KOPT-K1 (cell line): ENCODE measurements around the gene HECTD1.
"Not testable (repeated sequence)": the region's sequence is repeated elsewhere in the genome, so short reads cannot be mapped to it uniquely, and the experiment has no call there.

Experiments
- H3K27ac ChIP-seq: fragments of 200-600 bp; sonication (generic); 2 replicates; pipeline ENCODE4 v1.5.1; 2016; ENCODE audit warnings: antibody characterized with exemption, mild to moderate bottlenecking, low read depth, low read length; ENCODE audit not compliant: poor library complexity, severe bottlenecking
- H3K36me3 ChIP-seq: fragments of 200-600 bp; sonication (generic); 2 replicates; pipeline ENCODE4 v1.5.1; 2017; ENCODE audit warnings: antibody characterized with exemption, mild to moderate bottlenecking, low read length, moderate library complexity; ENCODE audit not compliant: insufficient read depth
- H3K9me3 ChIP-seq: fragments of 200-600 bp; sonication (generic); 2 replicates; pipeline ENCODE4 v1.5.1; 2017; ENCODE audit warnings: antibody characterized with exemption, low read length, mild to moderate bottlenecking; ENCODE audit not compliant: insufficient read depth, poor library complexity, severe bottlenecking

Gene HECTD1

GRCh38 chr14:31122098-31122611, 85.4 kb downstream of the HECTD1 start:
- Histone ChIP-seq H3K36me3 (peaks cover 88% of the 10 kb centered on the region), H3K9me3 (no peaks in the 10 kb centered on the region), H3K27ac (no peak overlapping the region)

DNA sequence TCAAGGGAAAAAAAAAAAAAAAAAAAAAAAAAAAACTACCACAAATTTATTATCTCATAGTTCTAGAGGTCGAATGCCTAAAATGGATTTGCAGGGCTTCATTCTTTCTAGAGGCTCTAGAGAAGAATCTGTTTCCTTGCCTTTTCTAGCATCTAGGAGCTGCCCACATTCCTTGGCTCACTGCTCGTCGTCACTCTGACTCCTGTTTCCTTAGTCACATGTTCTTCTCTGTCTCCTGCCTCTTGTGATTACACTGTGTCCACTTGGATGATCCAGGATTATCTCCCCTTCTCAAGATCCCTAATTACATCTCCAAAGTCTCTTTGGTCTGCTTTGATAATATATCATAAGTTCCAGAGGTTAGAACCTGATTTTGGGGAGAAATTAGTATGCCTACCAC, 88.7 kb downstream of the HECTD1 start:
- peaks cover 100% of the 10 kb centered on the region for H3K36me3 ChIP-seq
- H3K27ac ChIP-seq = no peak overlapping the region
- H3K9me3 ChIP-seq = no peaks in the 10 kb centered on the region

DNA sequence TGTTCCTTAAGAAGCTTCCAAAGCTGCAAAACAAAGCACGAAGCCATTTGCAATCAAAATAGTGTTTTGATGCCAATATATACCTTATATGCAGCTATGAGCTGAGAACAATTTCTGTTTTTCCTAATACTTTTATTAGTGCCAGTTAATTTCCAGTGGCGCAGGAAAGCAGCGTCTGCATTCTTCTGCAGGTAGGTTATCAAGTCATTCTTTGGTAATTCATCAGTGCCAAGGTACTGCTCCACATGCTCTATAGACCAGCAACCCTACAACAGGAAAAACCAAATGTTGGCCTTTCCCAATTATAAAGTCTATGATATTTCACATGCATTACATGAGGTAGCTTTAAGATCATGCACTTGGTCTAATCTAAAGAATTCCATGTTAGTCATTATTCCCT, 93.8 kb downstream of the HECTD1 start:
- Histone ChIP-seq H3K36me3 (peaks cover 100% of the 10 kb centered on the region), H3K9me3 (no peaks in the 10 kb centered on the region), H3K27ac (no peak overlapping the region)

- Histone ChIP-seq H3K9me3 (no peaks in the 10 kb centered on the region), H3K36me3 (peaks cover 100% of the 10 kb centered on the region), H3K27ac (no peak overlapping the region)
Measured at GRCh38 chr14:31110872-31111271, 96.7 kb downstream of the HECTD1 start.

GRCh38 chr14:31109257-31109656, 98.3 kb downstream of the HECTD1 start:
- Histone ChIP-seq H3K36me3 (peaks cover 100% of the 10 kb centered on the region), H3K27ac (no peak overlapping the region), H3K9me3 (no peaks in the 10 kb centered on the region)

DNA sequence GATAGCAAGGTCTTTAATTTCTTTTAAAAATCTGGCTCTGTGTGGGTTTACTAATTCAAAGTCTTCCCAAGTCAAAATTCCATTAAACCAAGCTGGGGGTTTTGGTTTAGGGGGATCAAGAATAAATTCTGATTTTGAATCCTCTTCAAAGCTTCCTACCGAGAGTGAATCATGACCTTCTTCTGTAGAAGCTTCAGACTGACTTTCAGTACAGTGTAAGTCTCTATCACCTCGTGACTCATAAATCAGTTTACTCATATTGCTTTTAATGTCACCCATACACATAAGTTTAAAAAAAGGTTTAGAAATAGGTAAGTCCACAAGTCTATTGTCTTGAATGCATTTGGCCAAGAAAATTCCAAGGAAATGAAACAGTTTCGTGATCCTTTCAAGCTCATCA, 100.8 kb downstream of the HECTD1 start:
- Histone ChIP-seq H3K9me3 (no peaks in the 10 kb centered on the region), H3K36me3 (peaks cover 100% of the 10 kb centered on the region), H3K27ac (no peak overlapping the region)

GRCh38 chr14:31097081-31097480, 110.5 kb downstream of the HECTD1 start:
- H3K36me3 ChIP-seq = peaks cover 57% of the 10 kb centered on the region
- no peaks in the 10 kb centered on the region for H3K9me3 ChIP-seq
- H3K27ac ChIP-seq = no peak overlapping the region

GRCh38 chr14:31096255-31096654, 111.3 kb downstream of the HECTD1 start:
- Histone ChIP-seq H3K9me3 (no peaks in the 10 kb centered on the region), H3K27ac (no peak overlapping the region), H3K36me3 (peaks cover 48% of the 10 kb centered on the region)

- not testable (repeated sequence) for H3K27ac ChIP-seq, H3K9me3 ChIP-seq
- H3K36me3 ChIP-seq = peaks cover 44% of the 10 kb centered on the region
Measured at GRCh38 chr14:31095817-31096216, 111.8 kb downstream of the HECTD1 start.

DNA sequence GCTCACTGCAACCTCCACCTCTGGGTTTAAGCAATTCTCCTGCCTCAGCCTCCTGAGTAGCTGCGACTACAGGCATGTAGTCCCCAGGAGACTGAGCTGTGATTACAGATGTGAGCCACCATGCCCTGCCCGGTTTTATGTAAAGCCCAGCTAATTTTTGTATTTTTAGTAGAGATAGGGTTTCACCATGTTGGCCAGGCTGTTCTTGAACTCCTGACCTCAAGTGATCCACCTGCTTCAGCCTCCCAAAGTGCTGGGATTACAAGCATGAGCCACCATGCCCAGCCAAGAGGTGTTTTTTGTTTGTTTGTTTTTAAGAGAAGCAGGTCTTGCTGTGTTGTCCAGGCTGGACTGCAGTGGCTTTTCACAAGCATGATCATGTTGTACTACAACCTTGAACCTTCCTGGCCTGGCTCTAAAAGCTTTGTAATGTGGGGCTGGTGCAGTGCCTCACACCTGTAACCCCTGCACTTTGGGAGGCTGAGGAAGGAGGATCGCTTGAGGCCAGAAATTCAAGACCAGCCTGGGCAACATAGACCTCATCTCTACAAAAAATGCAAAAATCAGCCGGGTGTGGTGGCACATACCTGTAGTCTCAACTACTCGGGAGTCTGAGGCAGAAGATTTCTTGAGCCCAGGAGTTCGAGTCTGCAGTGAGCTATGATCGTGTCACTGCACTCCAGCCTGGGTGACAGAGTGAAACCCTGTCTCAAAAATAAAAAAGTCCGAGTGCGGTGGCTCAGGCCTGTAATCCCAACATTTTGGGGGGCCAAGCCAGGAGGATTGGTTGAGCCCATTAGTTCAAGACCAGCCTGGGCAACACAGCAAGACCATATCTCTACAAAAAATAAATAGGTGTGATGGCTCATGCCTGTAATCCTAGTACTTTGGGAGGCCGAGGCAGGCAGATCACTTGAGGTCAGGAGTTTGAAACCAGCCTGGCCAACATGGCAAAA, 113.4 kb downstream of the HECTD1 start:
- not testable (repeated sequence) for H3K9me3 ChIP-seq, H3K27ac ChIP-seq
- H3K36me3 ChIP-seq = peaks cover 27% of the 10 kb centered on the region

DNA sequence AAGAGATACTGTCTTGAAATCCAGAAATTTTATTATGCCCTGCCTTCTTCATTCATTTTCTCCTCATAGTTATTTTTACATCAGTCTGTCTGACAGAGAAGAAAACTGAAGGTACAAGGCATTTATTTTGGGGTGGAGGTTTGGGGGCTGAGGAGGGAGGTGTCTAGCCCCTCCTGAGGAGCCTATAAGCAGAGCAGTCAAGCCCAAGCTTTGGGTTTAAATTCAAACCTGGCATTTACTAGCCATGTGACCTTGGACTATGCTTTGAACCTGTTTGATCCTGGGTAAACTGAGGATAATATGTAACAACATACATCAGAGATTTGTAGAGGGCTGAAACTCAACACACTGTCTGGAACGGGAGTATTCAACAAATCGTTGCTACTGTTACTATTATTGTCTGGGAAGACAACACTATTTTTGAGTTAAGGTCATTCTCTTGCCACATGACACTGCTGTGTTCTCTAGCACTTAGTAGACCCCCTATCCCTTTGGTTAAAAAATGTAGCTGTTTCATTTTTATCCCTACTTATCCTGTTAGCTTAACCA, 115.4 kb downstream of the HECTD1 start:
- Histone ChIP-seq H3K36me3 (peaks cover 10% of the 10 kb centered on the region; the same call in 1 of the 2 replicates), H3K27ac (no peak overlapping the region), H3K9me3 (no peaks in the 10 kb centered on the region)

DNA sequence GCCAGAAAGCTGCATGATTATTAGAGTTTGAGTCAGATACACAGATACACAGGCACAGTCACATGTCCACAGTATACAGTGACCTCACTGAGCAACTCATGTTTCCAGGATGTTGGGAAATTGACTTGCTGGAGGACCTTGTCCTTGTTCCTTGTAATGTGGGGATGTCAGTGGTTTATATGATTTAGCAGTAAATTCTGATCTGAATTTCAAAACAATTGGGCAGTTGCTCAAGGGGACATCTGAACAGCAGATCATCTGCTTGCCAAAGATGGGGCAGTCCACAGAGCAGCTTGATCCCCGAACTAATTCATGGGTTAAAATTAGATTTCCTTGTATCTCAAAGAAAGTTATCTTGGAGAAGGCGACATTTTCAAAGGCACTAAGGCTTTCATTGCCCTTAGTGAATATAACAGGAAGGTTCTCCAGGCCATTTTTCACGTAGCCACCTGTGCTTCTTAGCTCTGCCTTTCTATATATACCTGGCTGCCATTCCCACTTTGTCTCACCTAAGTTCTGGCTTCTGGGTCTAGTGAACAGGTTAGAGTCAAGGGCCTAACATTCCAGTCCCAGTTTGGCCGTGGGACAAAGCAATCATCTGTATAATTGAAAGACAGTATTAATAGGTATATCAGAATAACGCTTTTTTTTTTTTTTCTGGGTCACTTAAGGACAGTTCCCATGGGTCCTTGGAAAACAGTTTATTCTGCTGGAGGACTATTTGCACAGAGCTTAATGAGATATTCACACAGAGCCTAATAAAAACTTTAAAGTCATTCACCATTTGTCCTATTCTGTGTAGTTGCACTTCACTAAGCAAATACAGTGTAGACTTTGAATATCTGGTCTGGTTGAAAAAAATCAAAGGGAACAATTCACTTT, 116.5 kb downstream of the HECTD1 start:
- Histone ChIP-seq H3K27ac (no peak overlapping the region), H3K9me3 (no peaks in the 10 kb centered on the region), H3K36me3 (no peaks in the 10 kb centered on the region)

GRCh38 chr14:31086466-31086865, 121.1 kb downstream of the HECTD1 start:
- not testable (repeated sequence) for H3K9me3 ChIP-seq, H3K27ac ChIP-seq, H3K36me3 ChIP-seq

GRCh38 chr14:31085027-31085426, 122.6 kb downstream of the HECTD1 start:
- Histone ChIP-seq H3K9me3 (no peaks in the 10 kb centered on the region), H3K36me3 (peaks cover 15% of the 10 kb centered on the region; the same call in 1 of the 2 replicates), H3K27ac (no peak overlapping the region)

DNA sequence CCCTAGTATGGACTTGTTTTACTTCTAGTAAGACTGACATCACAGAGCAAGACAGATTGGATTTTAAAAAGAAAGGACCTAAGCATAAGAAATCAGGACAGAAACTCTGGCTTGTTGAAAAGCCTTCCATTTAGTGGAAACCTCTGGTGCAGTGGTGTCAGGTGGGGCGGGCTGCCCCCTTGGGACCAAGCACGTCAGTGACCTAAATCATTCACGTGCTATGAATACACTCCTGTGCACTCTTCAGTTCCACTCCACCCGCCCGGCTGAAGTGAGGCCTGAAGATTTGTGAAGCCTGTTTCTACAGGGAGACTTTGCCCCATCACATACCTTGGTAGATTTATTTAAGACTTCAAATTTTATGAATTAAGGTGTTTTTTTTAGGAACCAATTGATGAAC, 123.2 kb downstream of the HECTD1 start:
- no peak overlapping the region for H3K27ac ChIP-seq
- peaks cover 15% of the 10 kb centered on the region; the same call in 1 of the 2 replicates for H3K36me3 ChIP-seq
- no peaks in the 10 kb centered on the region for H3K9me3 ChIP-seq
